ENCODE measurements around the gene ISCA1. TPM values are rescaled to one million over a fixed set of nuclear protein-coding genes. Genes with fewer than 3 reads are reported as not detected.

ISCA1 gene
- total RNA-seq, 2 experiments from 2014 or later = 18.4 to 18.7 TPM

DNA sequence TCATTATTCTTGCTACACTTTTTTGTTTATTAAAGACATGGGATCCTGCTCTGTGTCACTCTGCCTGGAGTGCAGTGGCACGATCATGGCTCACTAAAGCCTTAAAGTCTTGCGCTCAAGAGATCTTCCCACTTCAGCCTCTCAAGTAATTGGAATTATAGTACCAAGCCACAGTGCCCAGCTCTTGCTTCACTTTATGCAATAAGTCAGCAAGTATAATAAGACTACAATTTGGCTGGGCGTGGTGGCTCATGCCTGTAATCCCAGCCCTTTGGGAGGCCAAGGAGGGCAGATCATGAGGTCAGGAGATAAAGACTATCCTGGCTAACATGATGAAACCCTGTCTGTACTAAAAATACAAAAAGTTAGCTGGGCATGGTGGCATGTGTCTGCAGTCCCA is 28.8 kb downstream of the ISCA1 start:
- H3K27me3 Mint-ChIP-seq (ENCODE audit: low read depth) = no peaks in the 10 kb centered on the region
- no peak for DNase-seq
- peaks cover 8% of the 10 kb centered on the region for H3K9me3 Mint-ChIP-seq
- no peaks in the 10 kb centered on the region for H3K4me1 Mint-ChIP-seq (ENCODE audit: low read depth)
- no peak overlapping the region for H3K4me3 Mint-ChIP-seq
- peaks cover 10% of the 10 kb centered on the region for H3K36me3 Mint-ChIP-seq (ENCODE audit: low read depth)
- intact Hi-C loops (cut with micrococcal nuclease) = no loop called here
- H3K27ac Mint-ChIP-seq = no peak overlapping the region
- CTCF ChIA-PET = no interaction called here

DNA sequence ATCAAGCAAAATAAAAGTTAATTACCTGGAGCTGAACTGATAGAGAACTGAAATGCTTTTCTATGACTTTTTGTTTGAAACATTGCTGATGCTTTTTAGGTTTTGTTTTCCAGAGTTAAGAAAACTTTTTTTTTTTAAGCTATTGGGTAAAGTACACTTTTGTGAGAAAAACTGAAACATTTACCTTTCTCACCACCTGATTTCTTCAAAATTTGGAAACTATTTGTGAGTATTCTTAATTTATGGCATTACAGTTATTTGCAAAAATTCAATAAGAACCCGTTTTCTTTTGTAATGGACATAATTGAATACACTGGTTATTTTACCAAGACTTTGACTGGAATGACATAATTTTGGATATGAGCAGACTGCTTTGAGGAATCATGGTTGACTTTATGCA is 29.5 kb downstream of the ISCA1 start:
- Mint-ChIP-seq H3K4me3 (no peak overlapping the region), H3K27me3 (ENCODE audit: low read depth) (no peaks in the 10 kb centered on the region), H3K4me1 (ENCODE audit: low read depth) (no peaks in the 10 kb centered on the region), H3K9me3 (peaks cover 8% of the 10 kb centered on the region), H3K27ac (no peak overlapping the region), H3K36me3 (ENCODE audit: low read depth) (peaks cover 10% of the 10 kb centered on the region)
- intact Hi-C loops (cut with micrococcal nuclease) = no loop called here
- no peak for DNase-seq
- CTCF ChIA-PET = no interaction called here

GRCh38 chr9:86250123-86250522 is 32.2 kb downstream of the ISCA1 start:
- H3K9me3 Mint-ChIP-seq = peaks cover 7% of the 10 kb centered on the region
- intact Hi-C loops (cut with micrococcal nuclease) = no loop called here
- no peaks in the 10 kb centered on the region for H3K27me3 Mint-ChIP-seq (ENCODE audit: low read depth)
- H3K4me3 Mint-ChIP-seq = no peak overlapping the region
- peaks cover 6% of the 10 kb centered on the region for H3K36me3 Mint-ChIP-seq (ENCODE audit: low read depth)
- DNase-seq = no peak
- H3K27ac Mint-ChIP-seq = no peak overlapping the region
- no peaks in the 10 kb centered on the region for H3K4me1 Mint-ChIP-seq (ENCODE audit: low read depth)
- CTCF ChIA-PET = no interaction called here

- intact Hi-C loops (cut with micrococcal nuclease) = no loop called here
- CTCF ChIA-PET = no interaction called here
- Mint-ChIP-seq H3K4me1 (ENCODE audit: low read depth) (no peaks in the 10 kb centered on the region), H3K36me3 (ENCODE audit: low read depth) (peaks cover 3% of the 10 kb centered on the region), H3K9me3 (peaks cover 5% of the 10 kb centered on the region), H3K27me3 (ENCODE audit: low read depth) (no peaks in the 10 kb centered on the region), H3K4me3 (no peak overlapping the region), H3K27ac (no peak overlapping the region)
- DNase-seq = no peak
Observed at GRCh38 chr9:86248746-86249145, 33.6 kb downstream of the ISCA1 start.

- CTCF ChIA-PET = no interaction called here
- intact Hi-C loops (cut with micrococcal nuclease) = no loop called here
- no peak overlapping the region for H3K4me3 Mint-ChIP-seq
- peaks cover 1% of the 10 kb centered on the region for H3K9me3 Mint-ChIP-seq
- no peaks in the 10 kb centered on the region for H3K4me1 Mint-ChIP-seq (ENCODE audit: low read depth)
- DNase-seq = no peak
- no peaks in the 10 kb centered on the region for H3K27me3 Mint-ChIP-seq (ENCODE audit: low read depth)
- no peak overlapping the region for H3K27ac Mint-ChIP-seq
- no peaks in the 10 kb centered on the region for H3K36me3 Mint-ChIP-seq (ENCODE audit: low read depth)
Observed at GRCh38 chr9:86246752-86247161, 35.6 kb downstream of the ISCA1 start.

- intact Hi-C loops (cut with micrococcal nuclease) = no loop called here
- no peaks in the 10 kb centered on the region for H3K27me3 Mint-ChIP-seq (ENCODE audit: low read depth)
- CTCF ChIA-PET = no interaction called here
Observed at GRCh38 chr9:86242071-86242470, 40.3 kb downstream of the ISCA1 start.

GRCh38 chr9:86241216-86241615 is 41.1 kb downstream of the ISCA1 start:
- no peak for DNase-seq
- H3K27ac Mint-ChIP-seq = no peak overlapping the region
- no peaks in the 10 kb centered on the region for H3K4me1 Mint-ChIP-seq (ENCODE audit: low read depth)
- intact Hi-C loops (cut with micrococcal nuclease) = no loop called here
- no peaks in the 10 kb centered on the region for H3K9me3 Mint-ChIP-seq
- no peak overlapping the region for H3K4me3 Mint-ChIP-seq
- H3K36me3 Mint-ChIP-seq (ENCODE audit: low read depth) = no peaks in the 10 kb centered on the region
- no peaks in the 10 kb centered on the region for H3K27me3 Mint-ChIP-seq (ENCODE audit: low read depth)
- CTCF ChIA-PET = interaction anchor here (0.7 to 2.0 kb wide), 2 partner anchors 39 to 1361 kb away, joined by 3 to 9 read pairs; no protein-coding TSS in a partner anchor

More at GRCh38 chr9:86242071-86242470, 40.3 kb downstream of the ISCA1 start:
- Mint-ChIP-seq H3K27ac (no peak overlapping the region), H3K36me3 (ENCODE audit: low read depth) (no peaks in the 10 kb centered on the region), H3K4me1 (ENCODE audit: low read depth) (no peaks in the 10 kb centered on the region), H3K9me3 (no peaks in the 10 kb centered on the region), H3K4me3 (no peak overlapping the region)
- DNase-seq = no peak

- H3K9me3 Mint-ChIP-seq = no peaks in the 10 kb centered on the region
- no peaks in the 10 kb centered on the region for H3K4me1 Mint-ChIP-seq (ENCODE audit: low read depth)
- DNase-seq = no peak
- no peaks in the 10 kb centered on the region for H3K36me3 Mint-ChIP-seq (ENCODE audit: low read depth)
- peaks cover 2% of the 10 kb centered on the region for H3K27me3 Mint-ChIP-seq (ENCODE audit: low read depth)
- no peak overlapping the region for H3K4me3 Mint-ChIP-seq
- intact Hi-C loops (cut with micrococcal nuclease) = no loop called here
- CTCF ChIA-PET = interaction anchor here (0.7 to 2.0 kb wide), 4 partner anchors 16 to 768 kb away, joined by 4 to 9 read pairs (median 4); no protein-coding TSS in a partner anchor
- no peak overlapping the region for H3K27ac Mint-ChIP-seq
Observed at GRCh38 chr9:86238861-86239770, 43.2 kb downstream of the ISCA1 start.

GRCh38 chr9:86230858-86231257 is 51.5 kb downstream of the ISCA1 start:
- intact Hi-C loops (cut with micrococcal nuclease) = no loop called here
- Mint-ChIP-seq H3K27me3 (ENCODE audit: low read depth) (peaks cover 2% of the 10 kb centered on the region), H3K4me3 (no peak overlapping the region), H3K9me3 (no peaks in the 10 kb centered on the region), H3K27ac (no peak overlapping the region), H3K4me1 (ENCODE audit: low read depth) (no peaks in the 10 kb centered on the region), H3K36me3 (ENCODE audit: low read depth) (no peaks in the 10 kb centered on the region)
- no peak for DNase-seq
- CTCF ChIA-PET = no interaction called here

GRCh38 chr9:86222667-86223066 is 59.7 kb downstream of the ISCA1 start:
- no peak for DNase-seq
- no peaks in the 10 kb centered on the region for H3K36me3 Mint-ChIP-seq (ENCODE audit: low read depth)
- H3K4me3 Mint-ChIP-seq = no peak overlapping the region
- no peak overlapping the region for H3K27ac Mint-ChIP-seq
- H3K27me3 Mint-ChIP-seq (ENCODE audit: low read depth) = peaks cover 3% of the 10 kb centered on the region
- H3K9me3 Mint-ChIP-seq = no peaks in the 10 kb centered on the region
- intact Hi-C loops (cut with micrococcal nuclease) = no loop called here
- CTCF ChIA-PET = no interaction called here
- no peaks in the 10 kb centered on the region for H3K4me1 Mint-ChIP-seq (ENCODE audit: low read depth)

GRCh38 chr9:86219606-86220005 is 62.7 kb downstream of the ISCA1 start:
- no peak for DNase-seq
- intact Hi-C loops (cut with micrococcal nuclease) = no loop called here
- Mint-ChIP-seq H3K9me3 (no peaks in the 10 kb centered on the region), H3K27ac (no peak overlapping the region), H3K4me1 (ENCODE audit: low read depth) (no peaks in the 10 kb centered on the region), H3K4me3 (no peak overlapping the region), H3K36me3 (ENCODE audit: low read depth) (no peaks in the 10 kb centered on the region), H3K27me3 (ENCODE audit: low read depth) (peaks cover 3% of the 10 kb centered on the region)
- CTCF ChIA-PET = no interaction called here

DNA sequence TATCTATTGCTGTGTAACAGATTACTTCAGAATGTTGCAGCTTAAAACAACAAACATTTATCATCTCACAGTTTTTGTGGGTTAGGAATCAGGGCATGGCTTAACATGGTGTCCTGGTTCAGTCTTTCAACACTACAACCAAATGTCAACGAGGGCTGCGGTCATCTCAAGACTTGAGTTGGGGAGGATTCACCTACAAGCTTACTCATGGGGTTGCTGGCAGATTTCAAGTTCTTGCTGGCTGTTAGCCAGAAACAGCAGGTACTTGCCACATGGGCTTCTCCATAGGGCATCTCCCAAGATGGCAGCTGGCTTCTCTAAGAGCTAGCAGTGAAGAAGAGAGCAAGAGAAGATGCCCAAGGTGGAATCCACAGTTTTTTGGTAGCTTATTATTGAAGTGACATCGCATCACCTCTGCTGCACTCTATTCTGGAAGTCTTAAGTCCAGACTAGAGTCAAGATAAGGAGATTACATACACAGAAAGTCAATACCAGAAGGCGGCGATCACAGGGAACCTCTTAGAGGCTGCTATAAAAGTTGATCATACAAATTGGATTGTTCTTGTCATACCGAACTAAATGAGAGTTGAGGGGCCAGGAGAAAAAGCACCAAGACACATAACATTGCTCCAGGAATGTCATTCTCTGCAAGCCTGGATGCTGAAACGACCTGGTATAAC is 65.1 kb downstream of the ISCA1 start:
- CTCF ChIA-PET = no interaction called here
- Mint-ChIP-seq H3K27ac (no peak overlapping the region), H3K36me3 (ENCODE audit: low read depth) (no peaks in the 10 kb centered on the region), H3K9me3 (no peaks in the 10 kb centered on the region), H3K27me3 (ENCODE audit: low read depth) (peaks cover 3% of the 10 kb centered on the region), H3K4me1 (ENCODE audit: low read depth) (no peaks in the 10 kb centered on the region), H3K4me3 (no peak overlapping the region)
- no peak for DNase-seq
- intact Hi-C loops (cut with micrococcal nuclease) = no loop called here
